ENCODE measurements around the gene DDX51.
"Not testable (repeated sequence)": the region's sequence is repeated elsewhere in the genome, so short reads cannot be mapped to it uniquely, and the experiment has no call there.

Gene DDX51

GRCh38 chr12:132140501-132140900 lies 3.6 kb downstream of the DDX51 start:
- TF ChIP-seq GATA1 (IDR thresholded peaks at IDR 0.05; ENCODE audit: low read depth, low read length): no peak
- no peak for TF ChIP-seq POLR2A (IDR thresholded peaks at IDR 0.05; ENCODE audit: low read length)
- no peak for DNase-seq

- DNase-seq: no peak
- TF ChIP-seq POLR2A (IDR thresholded peaks at IDR 0.05; ENCODE audit: low read length) (no peak), GATA1 (IDR thresholded peaks at IDR 0.05; ENCODE audit: low read depth, low read length) (no peak)
These were observed 4.2 kb downstream of the DDX51 start for GRCh38 chr12:132139912-132140311.

GRCh38 chr12:132138941-132139871 lies 4.9 kb downstream of the DDX51 start:
- no peak for TF ChIP-seq POLR2A (IDR thresholded peaks at IDR 0.05; ENCODE audit: low read length)
- DNase-seq: no peak

GRCh38 chr12:132137483-132138125 lies 6.5 kb downstream of the DDX51 start:
- DNase-seq: no peak
- TF ChIP-seq GATA1 (IDR thresholded peaks at IDR 0.05; ENCODE audit: low read depth, low read length) (no peak), POLR2A (IDR thresholded peaks at IDR 0.05; ENCODE audit: low read length) (no peak)

GRCh38 chr12:132136226-132136625 lies 7.9 kb downstream of the DDX51 start:
- peak; percentile 11 to 46 for DNase-seq

- not testable (repeated sequence) for DNase-seq
These were observed 9.4 kb downstream of the DDX51 start for GRCh38 chr12:132134653-132135183.

- peak; percentile 33 to 53 for DNase-seq
- TF ChIP-seq GATA1 (IDR thresholded peaks at IDR 0.05; ENCODE audit: low read depth, low read length): no peak
- TF ChIP-seq POLR2A (IDR thresholded peaks at IDR 0.05; ENCODE audit: low read length): no peak
These were observed 10.0 kb downstream of the DDX51 start for GRCh38 chr12:132133952-132134652.

GRCh38 chr12:132132609-132133430 lies 11.3 kb downstream of the DDX51 start:
- no peak for DNase-seq
- TF ChIP-seq POLR2A (IDR thresholded peaks at IDR 0.05; ENCODE audit: low read length): no peak
- TF ChIP-seq GATA1 (IDR thresholded peaks at IDR 0.05; ENCODE audit: low read depth, low read length): no peak

GRCh38 chr12:132131952-132132351 lies 12.2 kb downstream of the DDX51 start:
- TF ChIP-seq POLR2A (IDR thresholded peaks at IDR 0.05; ENCODE audit: low read length) (no peak), GATA1 (IDR thresholded peaks at IDR 0.05; ENCODE audit: low read depth, low read length) (no peak)

GRCh38 chr12:132131229-132131628 lies 12.9 kb downstream of the DDX51 start:
- TF ChIP-seq POLR2A (IDR thresholded peaks at IDR 0.05; ENCODE audit: low read length): no peak
- TF ChIP-seq GATA1 (IDR thresholded peaks at IDR 0.05; ENCODE audit: low read depth, low read length): no peak
- DNase-seq: no peak

More at GRCh38 chr12:132131952-132132351, 12.2 kb downstream of the DDX51 start:
- DNase-seq: no peak

GRCh38 chr12:132130690-132131089 lies 13.4 kb downstream of the DDX51 start:
- TF ChIP-seq POLR2A (IDR thresholded peaks at IDR 0.05; ENCODE audit: low read length): no peak
- TF ChIP-seq GATA1 (IDR thresholded peaks at IDR 0.05; ENCODE audit: low read depth, low read length): no peak
- no peak for DNase-seq

- DNase-seq: no peak
- TF ChIP-seq GATA1 (IDR thresholded peaks at IDR 0.05; ENCODE audit: low read depth, low read length): no peak
- no peak for TF ChIP-seq POLR2A (IDR thresholded peaks at IDR 0.05; ENCODE audit: low read length)
These were observed 15.1 kb downstream of the DDX51 start for GRCh38 chr12:132129007-132129406.

- TF ChIP-seq POLR2A (IDR thresholded peaks at IDR 0.05; ENCODE audit: low read length) (no peak), GATA1 (IDR thresholded peaks at IDR 0.05; ENCODE audit: low read depth, low read length) (no peak)
- no peak for DNase-seq
These were observed 17.1 kb downstream of the DDX51 start for GRCh38 chr12:132127041-132127440.
